GM15510 (cell line): Measurements from ENCODE around the gene CRYBG3.

ENCODE experiments used
- POLR2A ChIP-seq: IDR thresholded peaks from 3 replicates; pipeline ENCODE4 v1.6.1; 2011; ENCODE audit warnings: borderline replicate concordance; ENCODE audit not compliant: insufficient read length; ENCODE audit errors: extremely low read depth

The CRYBG3 gene

DNA sequence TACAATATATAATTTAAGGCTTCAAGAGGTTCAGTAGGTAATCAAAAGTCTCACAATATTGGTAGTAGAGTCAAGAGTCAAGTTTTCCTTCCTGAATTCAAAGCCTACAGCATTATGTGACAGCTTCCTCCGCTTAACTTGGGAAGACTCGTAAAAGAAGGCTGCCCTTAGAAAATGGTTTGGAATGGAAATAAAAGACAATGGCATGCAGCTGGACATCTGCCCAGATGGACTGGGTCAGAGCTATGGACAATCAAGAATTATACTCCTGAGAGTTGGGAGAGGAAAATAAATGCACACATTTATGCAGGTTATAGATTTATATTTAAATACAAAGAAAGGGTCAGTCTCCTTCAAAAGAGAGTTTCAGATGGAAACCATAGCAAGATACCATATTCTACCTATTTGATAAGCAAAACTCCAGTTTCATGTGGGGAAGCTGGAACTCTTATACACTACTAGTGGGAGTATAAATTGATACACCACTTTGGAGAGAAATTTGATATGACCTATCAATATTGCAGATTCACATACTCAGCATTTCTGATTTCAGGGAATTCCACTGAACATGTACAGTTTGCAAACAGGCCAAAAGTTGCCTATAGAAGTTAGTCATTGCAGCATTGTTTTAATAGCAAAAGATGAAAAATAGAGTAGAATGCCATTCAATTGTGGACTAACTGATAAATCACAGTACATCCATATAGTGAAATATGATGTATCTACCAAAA, 6.1 kb downstream of the CRYBG3 start:
- TF ChIP-seq POLR2A: no peak

DNA sequence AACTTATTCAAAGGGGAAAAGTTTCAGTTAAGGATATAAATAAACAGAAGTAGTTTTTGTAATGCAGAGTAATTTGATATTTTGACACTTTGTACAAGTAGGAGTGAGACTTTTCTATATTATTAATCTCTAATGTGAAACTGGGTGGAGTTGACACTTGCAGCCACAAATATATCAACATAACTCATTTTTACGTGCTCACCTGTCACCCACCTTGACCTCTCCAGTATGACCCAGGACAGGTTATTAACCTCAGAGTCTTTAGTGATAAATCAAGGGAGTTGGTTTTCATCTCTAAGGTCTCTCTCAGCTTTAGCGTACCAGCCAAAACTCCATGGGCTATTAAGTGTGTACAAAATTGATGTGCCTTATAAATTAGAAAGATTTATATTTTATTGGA, 7.4 kb downstream of the CRYBG3 start:
- no peak for TF ChIP-seq POLR2A

DNA sequence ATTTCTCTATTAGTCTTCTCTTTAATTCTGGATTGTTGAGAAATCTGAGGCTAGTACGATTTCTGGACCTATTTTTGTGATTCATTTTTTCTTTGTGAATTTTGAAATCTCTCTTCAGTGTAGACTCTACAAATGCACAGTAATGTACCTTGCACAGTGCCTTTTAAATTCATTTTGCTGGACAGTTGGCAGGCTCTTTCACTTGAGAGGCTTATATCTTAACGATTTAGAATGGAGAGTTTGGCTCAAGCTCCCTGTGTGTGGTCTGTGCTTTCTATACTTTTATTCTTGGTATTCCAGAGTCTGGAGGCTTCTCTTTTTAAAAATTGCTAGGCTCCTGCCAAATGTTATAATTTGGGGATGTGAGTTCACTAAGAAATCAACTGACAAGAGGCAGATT, 8.8 kb downstream of the CRYBG3 start:
- TF ChIP-seq POLR2A: no peak

DNA sequence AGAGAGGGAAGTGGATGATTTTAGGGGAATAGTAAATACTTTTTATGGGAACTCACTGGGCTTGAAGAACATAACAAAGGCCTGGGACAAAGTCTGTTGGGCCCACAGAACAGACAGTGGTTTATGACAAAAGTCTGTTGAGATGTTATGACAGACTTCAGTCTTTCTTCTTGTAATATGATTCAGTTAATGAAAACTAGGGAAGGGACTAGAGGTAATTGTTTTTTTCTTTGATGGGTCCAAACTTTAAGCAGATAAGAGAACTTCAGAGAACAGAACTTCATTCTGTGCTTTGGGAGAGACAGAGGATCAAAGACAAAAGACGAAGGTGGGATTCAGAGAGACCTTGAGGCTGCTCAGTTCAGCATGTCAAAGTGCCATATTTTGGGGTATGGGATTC, 9.3 kb downstream of the CRYBG3 start:
- TF ChIP-seq POLR2A: no peak

DNA sequence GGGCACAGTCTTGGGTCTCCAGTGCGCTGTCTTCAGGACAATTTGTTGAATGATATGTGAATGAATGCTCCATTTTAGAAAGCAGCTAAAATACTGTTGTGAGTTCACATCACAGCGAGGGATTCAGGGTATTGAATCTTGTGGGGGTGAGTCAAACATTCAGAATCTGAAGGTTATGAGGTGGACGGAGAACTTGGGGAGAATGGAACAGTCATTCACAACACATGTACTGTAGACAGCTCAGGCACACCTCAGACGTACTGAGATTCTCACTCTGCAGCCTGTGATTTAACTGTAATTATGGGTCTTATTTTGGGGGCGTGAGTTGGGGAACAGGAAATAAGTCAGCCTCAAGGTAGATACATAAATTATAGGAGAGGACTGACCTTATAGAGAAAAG, 13.9 kb downstream of the CRYBG3 start:
- TF ChIP-seq POLR2A: no peak

DNA sequence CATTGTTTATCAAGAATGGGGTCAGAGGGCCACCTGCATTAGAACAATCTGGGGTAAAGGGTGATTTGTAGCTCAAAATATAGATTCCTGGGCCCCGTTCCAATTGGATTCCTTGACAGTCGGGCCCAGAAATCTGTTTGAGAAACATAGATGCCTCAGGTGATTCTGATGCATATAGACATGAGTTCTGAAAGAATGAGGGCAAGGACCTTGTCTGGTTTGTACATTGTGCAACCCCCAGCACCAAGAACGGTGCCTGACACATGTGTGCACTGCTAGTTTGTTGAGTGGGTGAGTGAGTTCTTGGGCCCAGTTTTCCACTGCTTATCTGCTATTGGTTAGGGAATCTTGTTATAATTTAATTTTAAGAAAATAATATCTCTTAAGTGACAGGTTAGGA, 16.6 kb downstream of the CRYBG3 start:
- no peak for TF ChIP-seq POLR2A

DNA sequence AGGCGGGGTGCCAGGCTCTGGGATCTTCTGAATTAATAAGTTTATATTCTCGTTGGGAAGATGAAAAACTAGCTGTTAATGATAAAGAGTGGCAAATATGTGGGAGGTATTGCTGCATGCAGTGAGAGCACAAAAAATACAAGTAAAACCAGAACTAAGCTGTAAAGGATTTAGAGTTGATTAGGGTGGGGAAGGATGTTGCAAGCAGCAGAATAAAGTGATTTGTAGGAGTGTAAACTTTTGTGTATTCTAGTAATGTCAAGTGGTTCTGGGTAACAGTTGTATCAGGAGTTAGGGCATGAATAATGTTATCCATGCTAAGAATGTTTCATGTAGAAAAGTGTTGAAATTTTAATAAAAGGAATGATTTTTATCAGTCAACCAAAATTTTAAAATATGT, 18.1 kb downstream of the CRYBG3 start:
- no peak for TF ChIP-seq POLR2A

DNA sequence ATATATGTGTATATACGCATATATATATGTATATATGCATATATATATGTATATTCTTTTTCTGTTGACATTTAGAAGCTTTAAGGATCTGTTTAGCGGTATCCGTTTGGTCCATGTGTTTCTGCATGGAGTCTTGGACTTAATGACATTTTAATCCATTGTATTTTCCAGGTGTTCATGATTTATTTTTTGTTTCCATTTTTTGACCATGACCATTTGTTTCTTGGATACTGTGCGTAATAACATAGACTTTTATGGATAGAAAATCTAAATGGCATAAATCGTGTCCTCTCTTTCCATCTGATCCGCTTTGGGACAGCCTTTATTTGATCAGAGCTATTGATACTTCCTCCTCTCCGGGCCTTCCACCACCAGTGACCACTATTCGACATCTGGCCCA, 19.5 kb downstream of the CRYBG3 start:
- TF ChIP-seq POLR2A: no peak

DNA sequence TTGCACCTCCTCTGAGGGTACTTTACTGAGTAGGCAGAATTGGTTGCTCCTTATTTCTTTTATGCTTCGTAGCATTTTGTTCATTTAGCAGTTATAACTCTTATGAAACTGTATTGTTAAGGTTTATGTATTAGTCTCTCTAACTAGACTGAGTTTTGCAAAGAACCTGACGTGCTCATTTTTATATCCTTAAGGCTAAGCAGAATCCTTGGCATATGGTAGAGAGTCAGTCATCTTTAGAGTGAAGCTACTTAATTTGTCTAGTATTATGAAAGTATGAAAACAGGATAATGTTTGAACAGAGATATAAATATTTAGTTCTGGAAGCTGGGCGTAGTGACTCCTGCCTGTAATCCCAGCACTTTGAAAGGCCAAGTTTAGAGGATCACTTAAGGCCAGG, 20.1 kb downstream of the CRYBG3 start:
- no peak for TF ChIP-seq POLR2A

DNA sequence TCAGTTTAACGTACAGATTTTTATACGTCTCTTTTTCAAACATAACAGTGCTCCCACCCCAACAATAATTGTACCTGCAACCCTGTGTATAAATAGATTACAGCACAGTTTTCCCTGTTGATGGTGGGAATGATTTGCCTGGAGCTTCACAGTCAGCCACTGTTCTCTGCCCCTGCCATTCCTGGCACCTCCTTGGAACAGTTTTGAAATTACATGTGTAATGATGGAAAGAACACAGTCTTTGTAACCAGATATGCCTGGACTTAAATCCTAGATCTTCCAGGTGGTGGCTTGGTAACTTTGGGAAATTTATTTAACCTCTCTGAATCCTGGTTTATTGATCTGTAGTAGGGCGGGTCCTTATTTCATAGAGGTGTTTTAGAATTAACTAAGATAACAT, 27.0 kb downstream of the CRYBG3 start:
- TF ChIP-seq POLR2A: no peak

DNA sequence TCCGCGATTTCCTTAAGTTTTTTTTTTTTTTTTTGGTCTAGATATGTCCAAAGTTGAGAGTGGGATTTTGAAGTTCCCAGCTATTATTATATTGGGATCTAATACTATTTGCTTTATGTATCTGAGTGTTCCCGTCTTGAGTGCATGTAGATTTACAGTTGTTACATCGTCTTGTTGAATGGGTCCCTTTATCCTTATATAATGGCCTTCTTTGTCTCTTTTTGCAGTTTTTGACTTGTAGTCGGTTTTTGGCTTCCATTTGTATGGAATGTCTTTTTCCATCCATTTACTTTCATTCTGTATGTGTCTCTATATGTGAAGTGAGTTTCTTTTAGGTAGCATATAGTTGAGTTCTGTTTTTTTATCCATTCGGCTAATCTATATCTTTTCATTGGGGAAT, 35.6 kb downstream of the CRYBG3 start:
- TF ChIP-seq POLR2A: no peak

DNA sequence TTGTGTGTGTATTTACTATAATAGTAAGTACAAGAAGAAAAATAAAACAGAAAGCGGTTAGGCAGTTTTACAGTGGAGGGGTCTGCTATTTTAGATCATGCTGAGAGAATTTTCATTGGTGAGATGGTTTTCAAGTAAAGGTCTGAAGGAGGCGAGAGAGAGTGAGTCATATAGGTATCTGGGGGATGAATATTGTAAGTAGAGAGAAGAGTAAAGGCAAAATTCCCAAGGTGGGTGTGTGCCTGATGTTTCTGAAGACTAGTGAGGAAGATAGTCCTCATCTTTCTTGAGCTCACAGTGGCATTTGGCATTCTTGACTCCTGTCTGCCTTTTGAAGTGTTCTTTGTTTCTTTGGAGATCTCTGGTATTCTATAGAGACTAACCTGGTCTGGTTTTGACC, 38.6 kb downstream of the CRYBG3 start:
- no peak for TF ChIP-seq POLR2A

DNA sequence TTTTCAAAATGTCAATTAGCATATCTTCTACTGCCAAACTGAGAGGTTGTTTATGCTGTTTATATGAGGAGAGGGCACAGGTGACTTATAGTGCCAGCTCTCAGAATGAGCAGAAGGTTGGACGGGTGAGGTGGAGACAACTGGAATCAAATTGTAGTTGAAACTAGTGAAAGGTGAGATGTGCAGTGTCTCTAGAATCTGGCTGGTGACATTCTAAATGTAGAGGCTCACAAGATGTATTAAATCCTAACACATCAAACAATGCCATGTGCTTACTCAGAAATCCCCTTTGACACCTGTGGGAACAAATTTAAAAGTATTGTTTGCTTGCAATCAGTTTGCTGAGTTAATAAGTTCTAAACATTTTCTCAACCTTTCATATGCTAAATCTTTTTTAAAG, 40.8 kb downstream of the CRYBG3 start:
- no peak for TF ChIP-seq POLR2A

DNA sequence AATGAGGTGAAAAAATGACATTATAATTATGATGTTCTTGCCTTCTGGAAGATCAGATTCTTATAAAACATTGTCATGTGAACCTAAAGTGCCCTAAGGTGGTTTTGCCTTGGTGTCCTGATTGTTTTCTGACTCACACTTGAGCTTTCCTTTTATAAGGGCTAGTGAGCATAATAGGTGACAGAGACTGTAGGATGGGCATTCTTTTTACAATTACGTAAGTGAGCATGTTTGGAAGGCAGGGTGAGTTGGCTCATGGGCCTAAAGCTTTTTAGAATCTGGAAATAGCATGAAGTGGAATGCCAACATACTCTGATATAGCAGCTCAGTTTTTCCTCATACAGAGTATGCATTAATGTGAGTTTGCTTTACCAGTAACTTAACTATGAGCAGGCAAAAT, 41.2 kb downstream of the CRYBG3 start:
- TF ChIP-seq POLR2A: no peak

DNA sequence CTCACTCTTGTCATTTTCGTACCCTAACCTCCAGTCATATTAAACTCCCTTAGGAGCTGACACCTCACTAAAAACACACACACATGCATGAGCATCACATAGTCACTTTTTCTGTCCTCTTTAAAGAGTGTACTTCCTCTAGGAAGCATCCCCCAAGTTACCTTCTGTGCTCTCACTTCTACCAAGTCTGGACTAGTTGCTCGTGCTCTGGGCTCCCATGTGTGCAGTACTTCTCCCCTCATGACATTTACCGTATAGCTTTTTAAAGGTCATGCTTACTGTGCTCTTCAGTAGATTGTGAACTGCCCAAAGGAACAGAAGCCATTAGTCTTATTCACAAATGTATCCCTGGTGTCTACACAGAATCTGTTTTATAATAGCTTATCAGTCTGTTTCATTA, 42.0 kb downstream of the CRYBG3 start:
- no peak for TF ChIP-seq POLR2A

DNA sequence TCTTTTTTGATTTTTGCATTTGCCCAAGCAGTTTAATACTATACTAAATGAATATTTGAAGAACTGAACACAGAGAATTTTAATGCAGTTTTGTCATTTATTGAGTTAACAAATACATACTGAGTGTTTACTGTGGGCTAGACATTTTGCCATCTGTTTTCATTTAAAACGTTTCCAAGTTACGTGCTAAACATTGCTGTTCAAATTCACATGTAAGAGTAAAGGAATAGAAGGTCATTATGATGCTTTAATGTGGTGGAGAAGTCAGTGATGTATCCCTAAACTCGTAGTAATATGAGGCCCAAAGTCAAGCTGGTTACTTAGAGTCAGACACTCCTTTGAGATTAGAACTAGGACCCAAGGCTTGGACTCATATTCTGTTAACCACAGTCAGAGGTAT, 49.4 kb downstream of the CRYBG3 start:
- TF ChIP-seq POLR2A: no peak
